SK-N-SH treated with all-trans-retinoic acid at 6 μM for 48 hours (cell line): ENCODE results near the gene TRNP1.

Experiments used
- ATAC-seq: fragments of 200-7000 bp; cut with Tn5 transposase; 3 replicates; pipeline ENCODE4 v1.9.1; 2020; ENCODE audit warnings: mild to moderate bottlenecking, moderate library complexity
- ARNTL ChIP-seq: fragments of 450-650 bp; formaldehyde crosslinking; IDR thresholded peaks from 2 replicates; pipeline ENCODE4 v1.5.0; 2020; ENCODE audit warnings: low read depth, mild to moderate bottlenecking, moderate library complexity, borderline replicate concordance
- CSDC2 ChIP-seq: fragments of 250-450 bp; sonication (Bioruptor Pico); IDR thresholded peaks from 2 replicates; pipeline ENCODE4 v1.5.0; 2020; ENCODE audit warnings: mild to moderate bottlenecking, moderate library complexity
- ESRRG ChIP-seq: fragments of 250-450 bp; sonication (Bioruptor Pico); IDR thresholded peaks from 2 replicates; pipeline ENCODE4 v1.6.1; 2021; ENCODE audit warnings: mild to moderate bottlenecking
- OSR1 ChIP-seq: fragments of 250-450 bp; sonication (Bioruptor Pico); IDR thresholded peaks from 2 replicates; pipeline ENCODE4 v1.8.0; 2022; ENCODE audit warnings: moderate library complexity, mild to moderate bottlenecking, inconsistent platforms
- RARB ChIP-seq: fragments of 250-450 bp; sonication (Bioruptor Pico); IDR thresholded peaks from 2 replicates; pipeline ENCODE4 v1.8.0; 2021; ENCODE audit warnings: mild to moderate bottlenecking, moderate library complexity
- SNAI2 ChIP-seq: fragments of 250-450 bp; sonication (Bioruptor Pico); IDR thresholded peaks from 2 replicates; pipeline ENCODE4 v1.5.0; 2020; ENCODE audit warnings: mild to moderate bottlenecking, moderate library complexity
- TOX ChIP-seq: fragments of 250-450 bp; sonication (Bioruptor Pico); IDR thresholded peaks from 2 replicates; pipeline ENCODE4 v1.8.0; 2021; ENCODE audit warnings: mild to moderate bottlenecking, moderate library complexity, borderline replicate concordance
- ZC3H10 ChIP-seq: fragments of 250-450 bp; sonication (Bioruptor Pico); IDR thresholded peaks from 2 replicates; pipeline ENCODE4 v1.5.1; 2021; ENCODE audit warnings: mild to moderate bottlenecking, moderate library complexity
- ZFP3 ChIP-seq: fragments of 250-450 bp; sonication (Bioruptor Pico); IDR thresholded peaks from 2 replicates; pipeline ENCODE4 v1.5.0; 2020; ENCODE audit warnings: mild to moderate bottlenecking, moderate library complexity
- ZFP30 ChIP-seq: fragments of 450-650 bp; formaldehyde crosslinking; IDR thresholded peaks from 2 replicates; pipeline ENCODE4 v1.5.0; 2022; ENCODE audit warnings: mild to moderate bottlenecking, moderate library complexity
- ZNF565 ChIP-seq: fragments of 450-650 bp; formaldehyde crosslinking; conservative IDR thresholded peaks from 2 replicates; pipeline ENCODE4 v1.5.0; 2020; ENCODE audit warnings: low read depth, mild to moderate bottlenecking, moderate library complexity
- ZNF8 ChIP-seq: fragments of 450-650 bp; formaldehyde crosslinking; IDR thresholded peaks from 2 replicates; pipeline ENCODE4 v1.5.0; 2020; ENCODE audit warnings: mild to moderate bottlenecking, moderate library complexity
- TF ChIP-seq, protein P1 (sequence below): fragments of 250-450 bp; sonication (Bioruptor Pico); IDR thresholded peaks from 2 replicates; pipeline ENCODE4 v1.5.1; 2020; ENCODE audit warnings: low read depth, mild to moderate bottlenecking, moderate library complexity
- TF ChIP-seq, protein P2 (sequence below): fragments of 250-450 bp; sonication (Bioruptor Pico); IDR thresholded peaks from 2 replicates; pipeline ENCODE4 v1.5.1; 2021; ENCODE audit warnings: mild to moderate bottlenecking, moderate library complexity
- TF ChIP-seq, protein P3 (sequence below): fragments of 250-450 bp; sonication (Bioruptor Pico); IDR thresholded peaks from 2 replicates; pipeline ENCODE4 v1.5.0; 2020; ENCODE audit warnings: mild to moderate bottlenecking, moderate library complexity

The TRNP1 gene

DNA sequence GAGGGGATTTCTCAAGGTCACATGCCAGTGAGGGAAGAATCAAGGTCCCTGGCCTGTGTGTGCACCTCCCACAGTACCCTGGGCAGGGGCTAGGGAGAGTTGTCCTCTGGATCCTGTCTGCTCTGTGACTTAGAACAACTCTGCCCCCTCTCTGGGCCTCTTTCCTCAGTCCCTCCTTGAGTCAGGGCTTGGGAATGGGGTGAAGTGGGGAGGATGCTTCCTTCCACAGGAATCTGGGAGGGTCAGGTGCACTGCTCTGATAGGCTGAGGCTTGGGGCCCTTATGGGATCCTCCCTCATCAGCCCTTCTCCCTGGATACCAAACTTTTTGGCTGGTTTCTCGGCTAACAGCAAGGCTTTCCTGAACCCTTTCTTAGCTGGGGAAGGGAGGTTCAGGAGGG, 2.5 kb downstream of the TRNP1 start:
- no peak for TF ChIP-seq SNAI2 (CRISPR knock-in tag)
- TF ChIP-seq ESRRG (CRISPR knock-in tag) = no peak
- no peak for TF ChIP-seq TOX (CRISPR knock-in tag)
- TF ChIP-seq ZFP3 = no peak
- no peak for TF ChIP-seq ZFP30 (CRISPR knock-in tag)
- TF ChIP-seq, protein P1, sequence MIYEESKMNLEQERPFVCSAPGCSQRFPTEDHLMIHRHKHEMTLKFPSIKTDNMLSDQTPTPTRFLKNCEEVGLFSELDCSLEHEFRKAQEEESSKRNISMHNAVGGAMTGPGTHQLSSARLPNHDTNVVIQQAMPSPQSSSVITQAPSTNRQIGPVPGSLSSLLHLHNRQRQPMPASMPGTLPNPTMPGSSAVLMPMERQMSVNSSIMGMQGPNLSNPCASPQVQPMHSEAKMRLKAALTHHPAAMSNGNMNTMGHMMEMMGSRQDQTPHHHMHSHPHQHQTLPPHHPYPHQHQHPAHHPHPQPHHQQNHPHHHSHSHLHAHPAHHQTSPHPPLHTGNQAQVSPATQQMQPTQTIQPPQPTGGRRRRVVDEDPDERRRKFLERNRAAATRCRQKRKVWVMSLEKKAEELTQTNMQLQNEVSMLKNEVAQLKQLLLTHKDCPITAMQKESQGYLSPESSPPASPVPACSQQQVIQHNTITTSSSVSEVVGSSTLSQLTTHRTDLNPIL (CRISPR knock-in tag) = no peak
- TF ChIP-seq ARNTL (CRISPR knock-in tag) = no peak
- TF ChIP-seq, protein P2, sequence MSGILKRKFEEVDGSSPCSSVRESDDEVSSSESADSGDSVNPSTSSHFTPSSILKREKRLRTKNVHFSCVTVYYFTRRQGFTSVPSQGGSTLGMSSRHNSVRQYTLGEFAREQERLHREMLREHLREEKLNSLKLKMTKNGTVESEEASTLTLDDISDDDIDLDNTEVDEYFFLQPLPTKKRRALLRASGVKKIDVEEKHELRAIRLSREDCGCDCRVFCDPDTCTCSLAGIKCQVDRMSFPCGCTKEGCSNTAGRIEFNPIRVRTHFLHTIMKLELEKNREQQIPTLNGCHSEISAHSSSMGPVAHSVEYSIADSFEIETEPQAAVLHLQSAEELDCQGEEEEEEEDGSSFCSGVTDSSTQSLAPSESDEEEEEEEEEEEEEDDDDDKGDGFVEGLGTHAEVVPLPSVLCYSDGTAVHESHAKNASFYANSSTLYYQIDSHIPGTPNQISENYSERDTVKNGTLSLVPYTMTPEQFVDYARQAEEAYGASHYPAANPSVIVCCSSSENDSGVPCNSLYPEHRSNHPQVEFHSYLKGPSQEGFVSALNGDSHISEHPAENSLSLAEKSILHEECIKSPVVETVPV = no peak
- no peak for TF ChIP-seq ZNF8 (CRISPR knock-in tag)
- no peak for TF ChIP-seq RARB (CRISPR knock-in tag)
- no peak for ATAC-seq

DNA sequence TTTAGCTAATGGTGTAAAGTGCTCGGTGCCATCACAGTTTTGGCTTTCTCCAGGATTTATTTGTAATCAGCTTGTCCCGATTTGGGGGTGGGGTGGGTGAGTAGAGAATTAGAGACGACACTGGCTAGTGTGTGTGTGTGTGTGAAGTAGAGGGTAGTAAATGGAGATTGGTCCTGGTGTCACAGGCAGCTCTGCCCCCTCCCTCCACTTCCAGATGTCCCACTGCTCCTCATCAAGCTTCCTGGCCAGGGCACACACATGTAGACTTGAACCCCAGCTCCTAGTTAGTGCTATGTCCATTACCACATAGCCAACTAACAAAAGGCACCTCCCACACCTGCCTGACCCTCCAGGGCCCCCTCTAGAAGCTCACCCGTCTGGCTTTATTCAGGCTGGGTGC, 3.2 kb downstream of the TRNP1 start:
- TF ChIP-seq OSR1 (CRISPR knock-in tag) (no peak), ARNTL (CRISPR knock-in tag) (no peak), ZNF565 (CRISPR knock-in tag) (no peak), RARB (CRISPR knock-in tag) (no peak), ZNF8 (CRISPR knock-in tag) (no peak)
- TF ChIP-seq, protein P3, sequence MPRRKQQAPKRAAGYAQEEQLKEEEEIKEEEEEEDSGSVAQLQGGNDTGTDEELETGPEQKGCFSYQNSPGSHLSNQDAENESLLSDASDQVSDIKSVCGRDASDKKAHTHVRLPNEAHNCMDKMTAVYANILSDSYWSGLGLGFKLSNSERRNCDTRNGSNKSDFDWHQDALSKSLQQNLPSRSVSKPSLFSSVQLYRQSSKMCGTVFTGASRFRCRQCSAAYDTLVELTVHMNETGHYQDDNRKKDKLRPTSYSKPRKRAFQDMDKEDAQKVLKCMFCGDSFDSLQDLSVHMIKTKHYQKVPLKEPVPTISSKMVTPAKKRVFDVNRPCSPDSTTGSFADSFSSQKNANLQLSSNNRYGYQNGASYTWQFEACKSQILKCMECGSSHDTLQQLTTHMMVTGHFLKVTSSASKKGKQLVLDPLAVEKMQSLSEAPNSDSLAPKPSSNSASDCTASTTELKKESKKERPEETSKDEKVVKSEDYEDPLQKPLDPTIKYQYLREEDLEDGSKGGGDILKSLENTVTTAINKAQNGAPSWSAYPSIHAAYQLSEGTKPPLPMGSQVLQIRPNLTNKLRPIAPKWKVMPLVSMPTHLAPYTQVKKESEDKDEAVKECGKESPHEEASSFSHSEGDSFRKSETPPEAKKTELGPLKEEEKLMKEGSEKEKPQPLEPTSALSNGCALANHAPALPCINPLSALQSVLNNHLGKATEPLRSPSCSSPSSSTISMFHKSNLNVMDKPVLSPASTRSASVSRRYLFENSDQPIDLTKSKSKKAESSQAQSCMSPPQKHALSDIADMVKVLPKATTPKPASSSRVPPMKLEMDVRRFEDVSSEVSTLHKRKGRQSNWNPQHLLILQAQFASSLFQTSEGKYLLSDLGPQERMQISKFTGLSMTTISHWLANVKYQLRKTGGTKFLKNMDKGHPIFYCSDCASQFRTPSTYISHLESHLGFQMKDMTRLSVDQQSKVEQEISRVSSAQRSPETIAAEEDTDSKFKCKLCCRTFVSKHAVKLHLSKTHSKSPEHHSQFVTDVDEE = no peak
- TF ChIP-seq, protein P1 (CRISPR knock-in tag) = no peak
- no peak for ATAC-seq

DNA sequence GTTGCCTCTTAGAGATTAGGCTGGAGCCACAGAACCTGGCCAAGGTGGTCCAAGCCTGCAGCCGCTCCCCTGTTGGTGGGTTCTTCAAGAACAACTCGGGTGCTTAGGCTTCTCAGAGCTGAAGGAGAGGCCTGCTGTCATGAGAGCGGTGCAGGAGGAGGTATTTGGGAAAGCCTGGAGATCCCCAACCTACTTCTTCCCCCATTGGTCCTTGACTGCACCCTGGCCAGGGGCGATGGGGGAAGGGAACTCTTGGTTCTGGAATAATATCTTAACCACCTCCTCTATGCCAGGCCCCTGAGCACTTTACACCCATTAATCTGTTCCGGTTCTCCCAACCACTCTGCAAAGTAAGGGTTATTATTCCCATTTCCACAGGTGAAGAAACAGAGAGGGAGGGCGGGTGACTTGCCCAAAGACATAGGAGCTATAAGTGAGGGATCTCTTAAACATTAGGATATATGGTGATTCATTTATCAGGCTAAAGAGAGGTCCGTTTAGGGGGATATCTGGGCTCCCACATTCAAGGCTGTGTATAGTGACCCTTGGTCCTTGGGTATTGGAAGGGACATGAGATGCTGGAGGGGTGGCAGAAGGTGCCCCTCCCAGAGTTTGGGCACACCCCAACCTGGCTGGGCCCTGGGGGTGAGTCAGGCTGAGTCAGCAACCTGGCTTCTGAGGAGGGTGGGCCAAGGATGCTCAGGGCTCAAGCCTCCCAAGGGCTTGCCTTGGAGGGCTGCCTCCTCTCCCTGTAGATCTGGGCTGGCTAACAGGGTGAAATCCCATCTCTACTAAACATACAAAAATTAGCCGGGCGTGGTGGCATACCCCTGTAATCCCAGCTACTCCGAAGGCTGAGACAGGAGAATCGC, 5.2 kb downstream of the TRNP1 start:
- ATAC-seq = peak; percentile 3; the same call in 1 of the 3 replicates

More for the DNA sequence above, 5.2 kb downstream of the TRNP1 start:
- TF ChIP-seq ARNTL (CRISPR knock-in tag) = no peak
- no peak for TF ChIP-seq RARB (CRISPR knock-in tag)
- TF ChIP-seq ZC3H10 (CRISPR knock-in tag) = no peak
- TF ChIP-seq, protein P1 (CRISPR knock-in tag) = no peak
- no peak for TF ChIP-seq ZNF8 (CRISPR knock-in tag)
- TF ChIP-seq ZFP30 (CRISPR knock-in tag) = no peak
- TF ChIP-seq, protein P2 = no peak
- no peak for TF ChIP-seq CSDC2 (CRISPR knock-in tag)
